Activated naive CD4-positive, alpha-beta T cell treated with anti-CD3 and anti-CD28 coated beads, Interleukin-2, amount 50 U/mL, for 16 hours (primary cell): ENCODE data around the gene CRB3.

Experiments
- DNase-seq: peaks from one replicate; pipeline ENCODE4 v3.0.0-alpha.2; 2020

The CRB3 gene

DNA sequence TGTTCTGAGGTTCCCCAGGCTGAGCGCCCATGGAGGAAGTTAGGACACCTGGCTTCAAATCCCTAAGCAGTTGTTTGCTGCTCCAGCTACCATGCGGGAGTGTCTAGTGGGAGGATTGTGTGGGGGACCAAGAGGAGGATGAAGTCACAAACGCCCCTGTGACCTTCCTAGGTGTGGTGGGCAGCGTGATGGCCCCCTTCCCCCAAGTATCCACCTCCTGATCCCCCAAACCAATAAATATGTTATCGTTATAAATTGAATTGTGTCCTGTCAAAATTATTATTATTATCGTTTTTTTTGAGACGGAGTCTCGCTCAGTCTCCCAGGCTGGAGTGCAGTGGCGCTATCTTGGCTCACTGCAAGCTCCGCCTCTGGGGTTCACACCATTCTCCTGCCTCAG is 30.4 kb upstream of the CRB3 start, which contains the start of gene SLC25A41:
TSS of gene SLC25A41 (minus strand) at position 101 of the 400 bp plus-strand sequence. CDS start at position 31, 70 bp downstream.
- no peak for DNase-seq

DNA sequence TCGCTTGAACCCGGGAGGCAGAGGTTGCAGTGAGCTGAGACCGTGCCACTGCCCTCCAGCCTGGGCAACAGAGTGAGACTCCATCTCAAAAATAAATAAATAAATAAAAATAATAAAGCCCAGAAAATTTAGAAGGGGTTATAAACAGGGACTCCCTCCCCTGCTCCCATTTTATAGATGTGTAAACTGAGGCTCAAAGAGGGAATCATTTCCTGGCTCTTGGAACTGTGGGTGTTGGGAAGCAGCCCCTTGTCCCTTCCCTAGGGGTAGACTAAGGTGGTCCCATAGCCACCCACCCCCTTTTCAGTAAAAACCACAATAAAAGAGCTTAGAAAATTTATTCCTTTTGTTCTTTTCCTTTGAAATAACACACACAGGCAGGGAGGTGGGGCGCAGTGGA is 24.3 kb upstream of the CRB3 start:
- DNase-seq = no peak

DNA sequence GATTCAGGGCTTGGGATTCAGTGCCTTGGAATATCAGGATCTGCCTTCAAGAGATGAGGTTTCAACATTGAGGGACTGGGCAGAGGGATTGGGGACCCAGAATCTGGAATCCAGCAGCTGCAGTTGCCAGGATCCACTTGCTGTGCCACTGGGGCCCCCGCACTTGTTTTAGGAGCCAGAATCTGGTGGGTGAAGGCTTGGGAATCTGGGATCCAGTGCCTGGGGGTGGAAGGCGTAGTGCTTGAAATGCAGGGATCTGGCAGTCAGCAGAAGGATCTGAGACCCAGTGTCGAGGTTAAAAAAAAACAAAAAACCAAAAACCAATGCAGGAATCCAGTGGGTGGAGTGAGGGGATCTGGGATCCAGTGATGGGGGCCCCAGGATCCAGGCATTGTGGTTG is 23.2 kb upstream of the CRB3 start:
- no peak for DNase-seq

DNA sequence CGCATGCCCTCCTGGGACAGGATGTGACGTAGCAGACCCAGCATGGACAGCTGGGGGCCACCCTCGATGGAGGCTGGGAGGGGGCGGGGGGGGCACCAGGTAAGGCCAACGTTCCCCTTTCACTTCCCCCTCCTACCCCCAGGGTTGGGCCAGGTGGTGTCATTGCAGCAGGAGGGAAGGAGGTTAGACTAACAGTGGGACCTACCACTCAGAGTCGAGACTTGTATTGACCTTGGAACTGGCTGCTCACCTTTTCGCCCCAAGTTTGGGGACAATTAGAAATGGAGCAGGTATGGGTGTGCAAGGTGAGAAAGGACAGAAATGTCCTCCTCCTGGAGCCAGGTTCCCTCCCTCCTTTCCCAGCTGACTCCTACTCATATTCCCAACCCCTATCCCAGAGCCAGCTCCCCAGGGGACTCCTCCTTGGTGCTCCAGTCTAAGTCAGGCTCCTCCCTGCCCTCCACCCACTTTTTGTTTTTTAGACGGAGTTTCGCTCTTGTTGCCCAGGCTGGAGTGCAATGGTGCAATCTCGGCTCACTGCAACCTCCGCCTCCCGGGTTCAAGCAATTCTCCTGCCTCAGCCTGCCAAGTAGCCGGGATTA is 21.9 kb upstream of the CRB3 start:
- no peak for DNase-seq

DNA sequence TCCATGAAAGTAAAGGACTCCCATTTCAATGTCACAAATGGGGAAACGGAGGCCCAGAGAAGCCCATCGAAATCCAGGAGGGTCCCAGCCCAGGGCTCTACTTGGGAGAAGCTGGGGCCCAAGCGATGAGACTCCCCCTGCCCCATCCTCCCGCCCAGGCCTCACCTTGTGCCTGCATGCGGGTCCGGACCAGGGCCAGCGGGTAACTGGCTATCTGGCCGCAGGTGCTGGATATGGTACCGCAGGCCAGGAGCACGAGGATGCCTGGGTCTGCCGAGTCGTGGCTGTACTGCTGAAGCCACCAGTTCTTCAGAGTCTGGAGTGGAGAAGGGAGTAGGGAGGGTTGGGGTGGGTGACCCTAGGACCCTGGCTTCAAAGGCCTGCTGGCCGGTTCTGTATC is 20.1 kb upstream of the CRB3 start:
- no peak for DNase-seq

DNA sequence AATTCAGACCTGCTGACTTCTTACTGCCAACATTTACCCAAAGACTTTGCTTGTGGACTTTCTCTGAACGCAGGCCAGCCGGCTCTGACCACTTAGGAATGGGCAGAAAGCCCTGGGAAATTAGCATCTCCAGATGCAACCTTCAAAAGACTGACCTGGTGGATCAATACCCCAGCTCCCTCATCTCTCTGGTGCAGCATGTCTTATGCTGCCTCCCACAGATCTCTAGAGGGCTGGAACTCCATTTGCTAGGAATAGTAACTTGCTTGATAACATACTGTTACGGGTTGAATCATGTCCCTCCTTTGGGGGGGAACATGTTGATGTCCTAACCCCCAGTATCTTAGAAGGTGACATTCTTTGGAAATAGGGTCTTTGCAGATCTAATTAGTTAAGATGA is 17.6 kb upstream of the CRB3 start:
- no peak for DNase-seq

DNA sequence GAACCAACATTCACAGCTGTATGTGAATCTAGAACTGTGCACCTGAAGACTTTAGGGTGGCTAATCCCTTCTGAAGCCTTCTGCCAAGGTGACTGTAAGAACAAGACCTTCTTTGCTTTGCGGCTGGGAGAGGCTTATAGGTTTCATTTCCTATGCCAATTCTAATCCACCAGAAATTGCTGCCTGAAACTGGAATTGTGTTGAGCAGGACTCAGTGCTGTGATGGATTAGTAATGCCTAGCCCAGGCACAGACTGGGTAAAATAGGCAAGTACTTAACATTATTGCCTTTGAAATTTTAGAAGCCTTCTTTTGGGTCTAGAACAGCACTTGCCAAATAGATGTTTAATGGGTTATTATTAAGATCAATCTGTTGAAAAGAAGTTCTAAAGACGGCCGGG is 16.0 kb upstream of the CRB3 start:
- no peak for DNase-seq

DNA sequence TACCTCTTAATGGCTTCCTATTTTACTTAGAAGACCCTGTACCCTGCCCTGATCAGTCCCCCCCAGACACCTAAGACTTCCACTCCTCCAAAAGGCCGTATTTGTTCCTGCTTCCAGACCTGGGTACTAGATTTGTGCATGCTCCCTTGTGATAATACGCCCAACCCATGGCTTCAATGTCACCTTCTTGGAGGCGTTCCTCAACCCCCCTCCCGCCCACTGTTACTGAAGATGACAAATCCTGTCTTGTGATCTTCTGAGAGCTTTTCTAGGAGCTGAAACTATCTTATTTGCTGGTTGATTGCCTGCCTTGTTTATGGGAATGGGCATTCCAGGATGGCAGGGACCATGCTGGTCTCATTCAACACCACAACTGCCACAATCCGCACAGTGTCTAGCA is 13.9 kb upstream of the CRB3 start:
- no peak for DNase-seq

DNA sequence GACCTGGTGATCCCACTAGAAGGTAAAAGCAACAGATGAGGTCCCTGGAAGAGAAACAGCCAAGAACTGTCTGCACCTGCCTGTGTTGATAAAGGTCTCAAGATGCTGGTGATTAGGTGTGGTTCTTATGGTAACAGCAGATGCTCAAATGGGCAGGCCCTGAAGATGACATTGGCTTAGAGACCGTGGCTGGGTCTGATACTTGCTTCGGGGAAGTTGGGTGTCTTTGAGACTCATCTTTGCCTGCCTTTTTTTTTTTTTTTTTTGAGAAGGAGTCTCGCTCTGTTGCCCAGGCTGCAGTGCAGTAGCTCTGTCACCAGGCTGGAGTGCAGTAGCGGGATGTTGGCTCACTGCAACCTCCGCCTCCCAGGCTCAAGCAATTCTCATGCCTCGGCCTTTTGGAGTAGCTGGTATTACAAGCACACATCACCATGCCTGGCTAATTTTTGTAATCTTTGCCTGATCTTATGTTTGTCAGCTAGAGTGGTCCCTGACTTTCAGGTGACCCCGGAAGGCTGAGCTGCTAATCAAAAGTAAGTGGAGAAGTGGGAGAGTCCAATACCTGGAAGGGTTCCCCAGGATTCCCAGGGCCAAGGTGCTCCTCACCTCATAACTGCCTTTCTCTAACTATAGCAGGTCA is 12.4 kb upstream of the CRB3 start:
- no peak for DNase-seq

DNA sequence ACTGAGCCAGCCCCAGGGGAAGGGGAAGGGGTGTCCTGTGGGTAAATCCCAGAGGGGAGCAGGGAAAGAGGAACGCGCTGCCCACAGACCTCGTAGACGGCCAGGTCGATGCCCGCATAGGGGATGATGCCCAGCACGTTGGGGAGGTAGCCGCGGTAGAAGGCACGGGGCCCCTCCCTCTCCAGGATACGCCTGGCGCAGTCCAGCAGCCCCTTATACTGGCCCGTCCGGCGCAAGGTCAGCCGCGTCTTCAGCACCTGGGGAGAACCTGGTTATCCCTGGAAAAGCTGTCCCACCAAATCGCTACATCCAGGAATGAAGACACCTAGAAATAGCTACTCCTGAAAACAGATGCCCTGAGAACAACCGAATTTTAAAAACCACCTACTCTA is 11.9 kb upstream of the CRB3 start:
- DNase-seq = no peak

DNA sequence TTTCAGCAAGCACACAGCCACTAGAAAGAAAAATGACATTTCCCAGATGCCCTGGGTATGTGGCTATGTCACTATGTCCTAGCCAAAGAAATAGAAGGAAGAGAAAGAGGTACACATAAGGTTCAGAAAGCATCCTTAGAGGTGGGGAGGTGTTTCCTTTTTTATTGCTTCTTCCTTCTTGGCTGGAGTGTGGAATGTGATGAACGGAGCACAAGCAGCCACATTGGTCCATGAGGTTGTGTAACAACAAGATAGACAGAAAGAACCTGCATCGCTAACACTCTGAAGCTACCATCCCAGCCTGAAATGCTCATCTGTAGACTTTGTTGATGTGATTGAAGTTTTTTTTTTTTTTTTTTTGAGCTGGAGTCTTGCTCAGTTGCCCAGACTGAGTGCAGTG is 11.2 kb upstream of the CRB3 start:
- DNase-seq = no peak

DNA sequence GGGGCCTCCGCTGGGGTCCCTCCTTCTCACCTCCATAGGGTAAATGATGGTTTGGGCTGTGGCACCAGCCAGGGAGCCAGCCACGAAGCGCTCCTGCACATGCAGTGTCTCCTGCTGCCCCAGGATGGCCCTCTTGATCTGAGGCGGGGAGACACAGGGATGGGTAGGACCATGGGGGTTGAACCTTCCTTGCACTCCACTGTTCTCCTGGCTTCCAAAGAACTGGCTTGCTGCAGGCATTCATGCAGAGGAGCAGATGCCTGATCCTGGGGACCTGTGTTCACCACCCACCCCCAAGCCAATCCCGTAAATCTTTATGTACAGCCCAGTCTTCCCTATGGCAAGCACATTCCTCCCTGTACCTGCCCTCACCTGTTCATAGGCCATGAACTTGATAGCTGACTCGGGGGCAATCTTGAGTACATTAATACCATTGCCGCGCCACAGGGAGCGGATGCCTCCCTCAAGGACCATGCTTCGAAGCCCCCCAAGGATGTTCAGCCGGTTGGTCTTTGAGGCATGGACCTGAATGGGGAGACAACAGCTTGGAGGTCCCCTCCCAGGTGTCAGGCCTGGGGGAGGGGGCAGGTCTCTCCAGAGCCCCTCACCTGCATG is 10.0 kb upstream of the CRB3 start:
- DNase-seq = no peak

DNA sequence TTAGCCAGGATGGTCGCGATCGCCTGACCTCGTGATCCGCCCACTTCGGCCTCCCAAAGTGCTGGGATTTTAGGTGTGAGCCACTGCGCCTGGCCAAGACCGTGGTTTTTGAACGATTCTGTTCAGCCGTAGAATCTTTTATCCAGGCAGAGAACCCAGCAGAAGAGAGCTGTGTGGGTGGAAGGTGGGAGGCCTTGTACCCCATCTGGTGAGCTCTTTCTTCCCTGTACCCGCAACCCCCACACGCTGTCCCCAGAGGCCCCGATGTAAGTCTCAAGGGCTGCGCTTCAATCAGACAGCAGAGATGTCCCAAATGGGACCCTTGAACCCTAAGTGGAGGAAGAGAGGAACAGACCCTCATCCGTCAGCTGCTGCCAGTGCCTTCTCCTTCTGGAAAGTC is 8.1 kb upstream of the CRB3 start:
- no peak for DNase-seq

DNA sequence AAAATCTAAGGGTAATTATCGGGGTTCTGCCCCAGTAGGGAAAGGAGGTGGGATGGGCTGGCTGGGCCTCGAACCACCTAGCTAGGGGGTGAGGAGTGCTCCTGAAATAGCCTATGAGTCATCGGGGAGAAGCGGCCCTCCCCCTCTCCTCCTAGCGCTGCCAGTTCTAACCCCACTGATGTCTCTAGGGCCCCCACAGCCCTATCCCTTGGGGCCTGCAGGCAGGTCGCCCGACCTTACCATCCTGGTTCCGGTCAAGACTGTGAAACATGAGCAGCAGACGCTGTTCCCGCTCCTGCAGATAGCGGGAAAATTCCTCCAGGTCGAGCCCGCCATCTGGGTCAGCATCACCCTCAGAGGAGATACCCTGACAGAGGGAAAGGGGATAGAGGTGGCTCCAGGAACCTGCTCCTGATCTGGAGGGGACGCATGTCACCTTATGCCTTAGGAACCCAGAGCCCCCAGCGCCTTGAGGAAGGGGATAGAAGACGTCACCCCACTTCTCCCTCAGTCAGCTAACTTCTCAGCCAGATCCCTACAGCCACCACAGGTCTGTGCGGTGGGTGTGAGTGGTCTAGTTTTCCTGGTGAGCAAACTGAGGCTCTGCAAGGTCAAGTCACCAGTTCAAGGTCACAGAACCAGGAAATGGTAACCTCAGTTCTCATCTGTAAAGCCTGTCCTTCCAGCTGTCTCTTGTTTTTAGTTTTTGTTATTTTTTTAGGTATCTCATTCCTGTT is 5.9 kb upstream of the CRB3 start:
- no peak for DNase-seq

DNA sequence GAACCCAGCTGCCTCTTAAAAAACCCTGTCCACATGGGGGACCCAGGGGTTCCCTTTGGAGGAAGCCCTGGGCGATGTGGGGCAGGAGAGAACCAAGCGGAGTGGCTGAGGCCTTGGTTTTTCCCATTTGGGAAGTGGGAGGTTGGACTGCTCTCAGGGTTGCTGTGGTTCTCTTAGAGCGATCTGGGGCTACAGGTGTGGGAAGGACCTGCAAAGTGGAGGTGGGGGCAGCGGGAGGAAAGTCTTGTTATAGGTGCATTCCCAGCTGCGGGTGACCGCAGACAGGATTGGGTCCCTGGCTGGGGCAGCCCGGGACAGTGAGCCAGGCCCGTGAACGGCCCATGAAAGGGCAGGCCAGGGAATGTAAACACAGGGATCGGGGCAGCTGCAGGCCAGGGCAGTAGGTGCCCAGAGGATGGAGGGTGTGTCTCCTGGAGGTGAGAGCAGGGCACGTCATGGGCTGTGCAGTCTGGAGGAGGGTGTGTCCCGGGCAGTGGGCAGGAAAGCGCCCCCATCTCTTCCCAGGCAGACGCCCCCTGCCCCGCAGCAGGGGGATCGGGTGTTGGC is 5.3 kb upstream of the CRB3 start:
- no peak for DNase-seq

DNA sequence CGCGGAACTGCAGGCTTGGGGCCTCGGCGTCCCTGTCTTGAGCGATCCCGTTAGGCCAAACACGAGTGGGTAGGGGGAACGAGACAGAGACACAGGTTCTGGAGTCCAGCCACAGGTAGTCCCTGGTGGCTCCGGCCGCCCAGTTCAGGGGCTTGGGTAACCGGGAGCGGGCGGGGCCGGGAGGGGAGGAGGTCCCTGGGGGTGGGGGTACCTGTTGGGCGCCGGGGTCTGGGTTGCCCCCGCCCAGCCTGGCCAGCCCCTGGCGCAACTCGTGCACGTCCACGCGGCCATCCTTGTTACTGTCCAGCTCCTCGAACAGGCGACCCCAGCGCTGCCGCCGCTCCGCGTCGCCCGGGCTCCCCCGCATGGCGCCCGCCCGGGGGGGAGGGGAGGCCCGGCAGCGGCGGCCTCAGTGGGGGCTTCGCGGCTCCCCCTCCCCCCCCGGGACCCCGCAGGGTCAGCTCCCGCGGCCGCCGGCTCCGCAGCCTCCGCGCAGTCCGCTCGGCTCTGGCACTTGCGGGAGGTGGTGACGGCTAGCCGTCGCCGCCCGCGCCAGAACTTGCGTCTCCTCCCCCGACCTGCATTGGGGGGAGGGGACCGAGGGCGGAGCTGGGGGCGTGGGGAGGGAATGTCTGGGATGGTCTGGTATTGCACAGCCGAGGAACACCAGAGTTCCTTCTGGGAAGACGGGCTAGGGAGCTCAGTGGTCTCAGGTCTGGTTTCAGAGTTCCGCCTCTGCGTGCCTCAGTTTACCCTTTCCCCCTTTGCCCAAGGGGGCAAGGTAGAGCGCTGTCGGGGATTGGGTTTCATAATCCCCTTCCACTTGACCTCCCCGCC is 4.6 kb upstream of the CRB3 start, which contains the start of gene SLC25A23:
TSS of gene SLC25A23 (minus strand) at position 531 of the 837 bp plus-strand sequence. CDS start at position 367, 164 bp downstream.
- peak; percentile 65 for DNase-seq

DNA sequence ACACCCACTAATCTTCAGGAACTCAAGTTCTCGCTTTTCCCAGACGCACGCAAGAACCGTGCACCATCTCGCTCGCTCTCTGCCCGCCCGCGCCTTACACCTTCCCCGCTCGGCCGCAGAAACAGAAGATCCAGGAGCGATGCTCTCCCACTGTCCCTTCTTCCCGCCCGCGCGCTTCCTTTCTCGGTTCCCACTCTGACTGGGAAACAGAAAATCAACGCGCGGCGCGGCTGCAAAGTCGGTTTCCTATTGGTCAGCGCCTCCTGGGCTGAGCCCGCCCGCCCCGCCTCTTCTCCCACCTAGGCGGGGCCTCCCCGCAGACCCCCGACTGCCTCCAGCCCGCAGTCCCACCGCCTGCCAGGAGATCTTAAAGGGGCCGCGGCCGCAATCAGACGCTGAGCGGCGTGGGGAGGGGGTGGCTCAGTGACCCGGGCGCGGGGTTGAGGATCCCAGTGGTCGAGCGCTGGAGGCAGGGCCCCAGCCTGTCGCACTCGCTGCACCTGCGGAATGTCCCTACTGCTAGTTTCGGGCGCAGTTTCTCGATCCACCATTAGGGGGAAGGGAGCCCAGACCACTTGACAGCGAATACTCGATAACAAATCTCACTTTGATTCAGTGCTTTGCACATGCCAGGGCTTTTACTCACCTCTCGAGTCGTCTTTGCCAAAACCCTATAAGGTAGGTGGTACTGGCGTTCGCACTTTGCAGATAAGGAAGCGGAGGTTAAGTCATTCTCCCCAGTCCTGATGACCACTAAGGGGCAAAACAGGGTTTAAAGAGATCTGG is 3.8 kb upstream of the CRB3 start:
- peak; percentile 98 for DNase-seq

DNA sequence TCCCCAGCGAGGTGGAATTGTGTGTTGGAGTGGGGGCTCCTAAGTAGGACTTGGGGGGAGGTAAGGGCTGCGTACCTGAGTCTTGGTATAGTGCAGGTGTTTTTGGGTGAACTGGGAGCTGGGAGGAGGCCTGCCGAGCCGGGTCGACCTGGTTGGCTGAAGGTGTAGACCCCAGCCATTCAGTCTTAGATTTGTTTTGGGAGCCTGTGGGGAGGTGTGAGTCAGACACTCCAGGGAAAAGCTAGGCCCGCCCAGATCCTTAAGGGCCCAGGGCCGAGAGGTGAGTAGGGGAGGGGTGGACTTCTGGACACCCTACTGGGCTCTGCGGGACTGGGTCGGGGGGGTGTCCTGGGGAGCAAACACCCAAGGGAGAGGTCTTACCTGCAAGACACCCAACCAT is 935 bp downstream of the CRB3 start:
- no peak for DNase-seq

DNA sequence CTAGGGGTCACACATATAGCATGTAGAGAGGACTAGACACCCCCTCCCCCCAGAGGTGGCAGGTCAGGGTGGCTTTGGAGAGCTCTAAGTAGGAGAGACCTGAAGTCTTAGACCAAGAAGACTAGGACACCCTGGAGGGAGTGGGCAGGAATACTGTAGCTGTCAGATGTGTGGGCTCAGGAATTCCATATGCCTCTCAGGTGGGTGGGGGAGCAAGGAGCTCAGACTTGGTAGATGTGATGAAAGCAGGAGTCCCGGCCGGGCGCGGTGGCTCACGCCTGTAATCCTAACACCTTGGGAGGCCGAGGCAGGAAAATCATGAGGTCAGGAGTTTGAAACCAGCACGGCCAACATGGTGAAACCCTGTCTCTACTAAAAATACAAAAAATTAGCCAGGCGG is 1.6 kb downstream of the CRB3 start:
- no peak for DNase-seq

DNA sequence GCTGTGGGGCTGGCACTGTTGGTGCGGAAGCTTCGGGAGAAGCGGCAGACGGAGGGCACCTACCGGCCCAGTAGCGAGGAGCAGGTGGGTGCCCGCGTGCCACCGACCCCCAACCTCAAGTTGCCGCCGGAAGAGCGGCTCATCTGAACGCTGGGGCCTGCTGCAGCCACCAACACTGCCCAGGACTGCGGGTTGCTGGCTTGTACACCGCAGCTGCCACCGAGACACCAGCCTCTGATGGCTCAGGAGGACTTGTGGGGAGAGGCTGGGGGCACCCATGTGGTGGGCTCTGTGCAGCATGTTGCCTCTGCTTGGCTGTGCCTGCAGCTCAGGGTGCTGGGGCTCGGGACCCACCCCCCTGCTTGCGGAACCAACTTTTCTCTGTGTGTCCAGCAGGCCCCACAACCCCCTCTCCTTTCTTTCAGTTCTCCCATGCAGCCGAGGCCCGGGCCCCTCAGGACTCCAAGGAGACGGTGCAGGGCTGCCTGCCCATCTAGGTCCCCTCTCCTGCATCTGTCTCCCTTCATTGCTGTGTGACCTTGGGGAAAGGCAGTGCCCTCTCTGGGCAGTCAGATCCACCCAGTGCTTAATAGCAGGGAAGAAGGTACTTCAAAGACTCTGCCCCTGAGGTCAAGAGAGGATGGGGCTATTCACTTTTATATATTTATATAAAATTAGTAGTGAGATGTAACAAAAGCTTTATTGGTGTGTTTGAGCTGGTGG is 2.6 kb downstream of the CRB3 start:
- DNase-seq = no peak

DNA sequence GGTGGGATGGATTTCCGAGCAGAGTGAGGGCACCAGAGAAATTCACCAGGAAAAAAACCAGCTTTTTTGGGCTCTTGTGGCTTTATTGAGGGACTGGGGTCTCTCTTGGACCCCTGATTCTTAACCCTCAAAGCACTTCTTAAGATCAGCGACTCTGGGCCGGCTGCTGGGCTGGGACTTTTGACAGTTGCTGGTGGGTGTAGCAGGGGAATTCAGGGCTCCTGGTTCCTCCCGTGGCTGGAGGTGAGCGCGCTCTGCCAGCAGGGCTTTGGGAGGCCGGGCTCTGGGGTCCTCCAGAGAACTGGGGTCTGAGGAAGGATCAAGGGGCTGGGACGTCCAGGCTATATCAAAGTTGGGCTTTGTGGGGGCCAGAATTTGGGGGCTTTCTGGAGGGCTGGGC is 3.3 kb downstream of the CRB3 start:
- no peak for DNase-seq
